ENCODE data around the gene COL2A1.

- TF ChIP-seq CTCF (IDR thresholded peaks at IDR 0.05) (no peak), POLR2A (IDR thresholded peaks at IDR 0.05) (no peak)
Observed at GRCh38 chr12:48013287-48013686, 9.0 kb upstream of the COL2A1 start.
